OCI-M2 (cell line): ENCODE results near the gene RNU2-1.
"Not testable (repeated sequence)": the region's sequence is repeated elsewhere in the genome, so short reads cannot be mapped to it uniquely, and the experiment has no call there.

Experiments
- DNase-seq: peaks from one replicate; lab custom pipeline; 2025; ENCODE audit not compliant: unreplicated experiment; lab: John Stamatoyannopoulos, UW

Gene RNU2-1

GRCh38 chr17:43216762-43217613 is 16.8 kb downstream of the RNU2-1 start:
- DNase-seq, result no peak

GRCh38 chr17:43216369-43216761 is 17.4 kb downstream of the RNU2-1 start:
- DNase-seq, result no peak

GRCh38 chr17:43215341-43215740 is 18.4 kb downstream of the RNU2-1 start:
- DNase-seq, result no peak

- no peak for DNase-seq
Observed at GRCh38 chr17:43213545-43213944, 20.2 kb downstream of the RNU2-1 start.

GRCh38 chr17:43212641-43213490 is 20.9 kb downstream of the RNU2-1 start:
- no peak for DNase-seq

- no peak for DNase-seq
Observed at GRCh38 chr17:43211480-43212402, 22.0 kb downstream of the RNU2-1 start, which contains the start of gene TMEM106A. TMEM106A (plus strand) TSS chr17:43211875; CDS start chr17:43213042, 1,167 bp downstream.

- DNase-seq, result no peak
Observed at GRCh38 chr17:43211123-43211479, 22.7 kb downstream of the RNU2-1 start.

GRCh38 chr17:43210576-43210975 is 23.2 kb downstream of the RNU2-1 start:
- no peak for DNase-seq

- DNase-seq, result not testable (repeated sequence)
Observed at GRCh38 chr17:43203013-43203412, 30.8 kb downstream of the RNU2-1 start.

GRCh38 chr17:43200127-43200526 is 33.6 kb downstream of the RNU2-1 start:
- no peak for DNase-seq

- DNase-seq, result no peak
Observed at GRCh38 chr17:43199633-43200032, 34.1 kb downstream of the RNU2-1 start.

GRCh38 chr17:43193251-43193650 is 40.5 kb downstream of the RNU2-1 start:
- DNase-seq, result no peak

GRCh38 chr17:43186656-43187055 is 47.1 kb downstream of the RNU2-1 start:
- DNase-seq, result not testable (repeated sequence)

- DNase-seq, result no peak
Observed at GRCh38 chr17:43183921-43184320, 49.9 kb downstream of the RNU2-1 start.
